B cell (primary cell): ENCODE data around the gene RFC5. TPM values are rescaled to one million over a fixed set of nuclear protein-coding genes. Genes with fewer than 3 reads are reported as not detected.

Source experiments
- ATAC-seq: fragments of 200-7000 bp; cut with Tn5 transposase; one replicate; pipeline ENCODE4 v1.10.0; 2021; ENCODE audit warnings: low read depth, mild to moderate bottlenecking, moderate number of reproducible peaks, moderate library complexity
- CTCF ChIA-PET: fragments of 350-600 bp; sonication (Branson Sonifier 250); formaldehyde crosslinking; loops from one replicate; lab custom pipeline; 2021; ENCODE audit warnings: antibody characterized with exemption, inconsistent platforms; lab: Charles Lee
- POLR2A ChIA-PET: fragments of 350-600 bp; sonication (Branson Sonifier 250); formaldehyde crosslinking; loops from one replicate; lab custom pipeline; 2021; ENCODE audit warnings: antibody characterized with exemption; lab: Charles Lee
- DNase-seq: peaks from one replicate; pipeline ENCODE4 v3.0.0; 2013
- H2AFZ ChIP-seq: 2 replicates; pipeline ENCODE4 v1.6.1; 2012; ENCODE audit warnings: mild to moderate bottlenecking, low read depth, low read length; ENCODE audit not compliant: insufficient read depth, poor library complexity, severe bottlenecking
- H3K27ac ChIP-seq, 2 donors: 1 replicate in 1 of 2; 2 replicates in 1 of 2; pipeline ENCODE4 v1.5.1; 2012 to 2013; ENCODE audit warnings: low read length in 2 of 2, mild to moderate bottlenecking in 2 of 2, moderate library complexity in 1 of 2
- H3K27me3 ChIP-seq, 4 experiments: fragments of 200-600 bp in 1 of 4; sonication (generic) in 1 of 4; replicated peaks in 1 of 4; 1 replicate in 2 of 4; 2 replicates in 2 of 4; pipeline versions ENCODE4 v1.6.1 to v1.7.0; 2013 to 2016; ENCODE audit warnings: low read length in 3 of 4, mild to moderate bottlenecking in 2 of 4, mixed read lengths in 1 of 4, moderate library complexity in 1 of 4; ENCODE audit not compliant: insufficient read depth in 4 of 4, control insufficient read depth in 3 of 4; ENCODE audit errors: control extremely low read depth in 1 of 4
- H3K36me3 ChIP-seq, 2 experiments: replicated peaks in 1 of 2; 1 replicate in 1 of 2; 2 replicates in 1 of 2; pipeline versions ENCODE4 v1.6.1 to v1.7.1; 2013; ENCODE audit warnings: low read length in 1 of 2; ENCODE audit not compliant: insufficient read depth in 2 of 2, control insufficient read depth in 1 of 2; ENCODE audit errors: control extremely low read depth in 1 of 2, extremely low read depth in 1 of 2
- H3K4me1 ChIP-seq, 2 donors: fragments of 200-600 bp in 1 of 2; sonication (generic) in 1 of 2; 1 replicate in 1 of 2; 2 replicates in 1 of 2; pipeline versions ENCODE4 v1.5.1 to v1.6.1; 2013 to 2017; ENCODE audit warnings: low read length in 2 of 2; ENCODE audit not compliant: control insufficient read depth in 2 of 2, insufficient read depth in 2 of 2
- H3K4me2 ChIP-seq: replicated peaks from 2 replicates; pipeline ENCODE3; 2012; ENCODE audit warnings: mild to moderate bottlenecking, low read depth, low read length; ENCODE audit not compliant: poor library complexity, severe bottlenecking
- H3K4me3 ChIP-seq, 5 experiments: fragments of 200-600 bp in 1 of 5; sonication (generic) in 1 of 5; 1 replicate in 3 of 5; 2 replicates in 2 of 5; pipeline versions ENCODE4 v1.5.1 to v1.7.0; 2011 to 2016; ENCODE audit warnings: low read length in 4 of 5, mild to moderate bottlenecking in 4 of 5, low read depth in 2 of 5, control low read depth in 1 of 5, moderate library complexity in 1 of 5; ENCODE audit not compliant: insufficient read depth in 1 of 5; ENCODE audit errors: control extremely low read depth in 1 of 5, extremely low read depth in 1 of 5
- H3K79me2 ChIP-seq: fragments of 200-600 bp; sonication (generic); one replicate; pipeline ENCODE4 v1.6.0; 2016; ENCODE audit warnings: low read length; ENCODE audit not compliant: control insufficient read depth, insufficient read depth
- H3K9ac ChIP-seq: fragments of 200-600 bp; sonication (generic); 2 replicates; pipeline ENCODE4 v1.6.1; 2017; ENCODE audit warnings: mild to moderate bottlenecking, low read length, moderate library complexity
- H3K9me3 ChIP-seq, 3 donors: one replicate each; pipeline versions ENCODE4 v1.6.1 to v1.7.1; 2013; ENCODE audit warnings: low read length in 2 of 3; ENCODE audit not compliant: control insufficient read depth in 2 of 3, insufficient read depth in 1 of 3; ENCODE audit errors: control extremely low read depth in 1 of 3
- H4K20me1 ChIP-seq: 2 replicates; pipeline ENCODE4 v1.6.0; 2012; ENCODE audit warnings: mild to moderate bottlenecking, low read length; ENCODE audit not compliant: insufficient read depth, control insufficient read depth, poor library complexity, severe bottlenecking
- H3K27ac Mint-ChIP-seq: one replicate; pipeline ENCODE4 v1.8.0; 2021; ENCODE audit warnings: mixed read lengths
- H3K27me3 Mint-ChIP-seq: one replicate; pipeline ENCODE4 v1.8.0; 2021; ENCODE audit warnings: mixed read lengths
- H3K4me1 Mint-ChIP-seq: one replicate; pipeline ENCODE4 v1.8.0; 2021; ENCODE audit warnings: mixed read lengths
- H3K4me3 Mint-ChIP-seq: one replicate; pipeline ENCODE4 v1.8.0; 2021; ENCODE audit warnings: mixed read lengths
- H3K9me3 Mint-ChIP-seq: one replicate; pipeline ENCODE4 v1.8.0; 2022; ENCODE audit warnings: mixed read lengths; ENCODE audit not compliant: insufficient read depth
- CTCF ChIP-seq: fragments of 200-600 bp; IDR thresholded peaks from one replicate; pipeline ENCODE4 v1.8.0; 2022; ENCODE audit warnings: antibody characterized with exemption, mild to moderate bottlenecking
- EZH2 ChIP-seq: IDR thresholded peaks from 2 replicates; pipeline ENCODE4 v1.6.1; 2012; ENCODE audit warnings: borderline replicate concordance, low read depth, mild to moderate bottlenecking, moderate library complexity, low read length; ENCODE audit not compliant: insufficient read depth, poor library complexity, severe bottlenecking
- WGBS: methylation state at CpG from one replicate; pipeline ENCODE4 v1.1.5; 2013; ENCODE audit warnings: missing lambda C conversion rate; ENCODE audit not compliant: insufficient coverage; 5-methylcytosine and 5-hydroxymethylcytosine counted together
- intact Hi-C: fragments of 100-400 bp; cut with micrococcal nuclease; formaldehyde crosslinking; loops from one replicate; pipeline ENCODE4 v1.10.0; 2022
- polyA plus RNA-seq: library from polyadenylated mRNA; depleted of rRNA; stranded (reverse); fragments of >200 nt; gene quantifications from 2 replicates; pipeline ENCODE4 v1.2.3, GENCODE V29; 2012
- total RNA-seq, 2 donors: library from RNA; stranded (reverse); fragments of 120-200 nt in 1 of 2; gene quantifications; 1 replicate in 1 of 2; 2 replicates in 1 of 2; pipeline versions ENCODE4 v1.2.3 to v1.2.4, GENCODE V29; 2013 to 2022

RFC5 gene
- total and polyA plus RNA-seq, 2 donors (not counting 1 experiment from before 2014, with no cell fraction given): 22.7 to 23.2 TPM

GRCh38 chr12:118065380-118065779 is 48.9 kb downstream of the RFC5 start:
- Mint-ChIP-seq H3K9me3 (no peaks in the 10 kb centered on the region), H3K27me3 (peaks cover 8% of the 10 kb centered on the region), H3K27ac (no peak overlapping the region), H3K4me1 (peaks cover 32% of the 10 kb centered on the region), H3K4me3 (peak overlapping the region; percentile 1)
- no peaks in the 10 kb centered on the region for H4K20me1 ChIP-seq
- intact Hi-C loops: loop anchor here (1.0 kb wide), 1 partner anchor 311 kb away; the partner anchor contains the start of gene SUDS3
- H3K27ac ChIP-seq: no peak overlapping the region
- H3K4me2 ChIP-seq: peak overlapping the region; percentile 33
- no CpG with 5 or more reads among the region's 1 CpG for WGBS
- H3K36me3 ChIP-seq: no peaks in the 10 kb centered on the region
- H3K4me3 ChIP-seq: no peak overlapping the region
- H3K27me3 ChIP-seq: peaks cover 0 to 2% (median 0%) of the 10 kb centered on the region in 4 experiments
- DNase-seq: peak; percentile 33
- H3K9me3 ChIP-seq: no peaks in the 10 kb centered on the region
- POLR2A ChIA-PET: no interaction called here
- ATAC-seq: no peak
- H3K9ac ChIP-seq: no peak overlapping the region
- CTCF ChIA-PET: interaction anchor here (0.6 to 3.4 kb wide), 8 partner anchors 10 to 312 kb away, joined by 3 to 25 read pairs (median 6); partner anchors contain the start of gene SUDS3
- peak overlapping the region; percentile 25 for H2AFZ ChIP-seq
- H3K4me1 ChIP-seq: peaks cover 23 to 31% of the 10 kb centered on the region in 2 donors
- TF ChIP-seq CTCF (no peak), EZH2 (no peak)
- peaks cover 13% of the 10 kb centered on the region for H3K79me2 ChIP-seq

GRCh38 chr12:118068445-118068844 is 51.9 kb downstream of the RFC5 start:
- H3K27ac ChIP-seq: no peak overlapping the region
- H3K9me3 ChIP-seq: no peaks in the 10 kb centered on the region
- H3K9ac ChIP-seq: no peak overlapping the region
- no peak overlapping the region for H3K4me3 ChIP-seq
- DNase-seq (no peak), ATAC-seq (no peak)
- Mint-ChIP-seq H3K9me3 (no peaks in the 10 kb centered on the region), H3K4me1 (peaks cover 21% of the 10 kb centered on the region), H3K27ac (no peak overlapping the region), H3K4me3 (no peak overlapping the region), H3K27me3 (peaks cover 8% of the 10 kb centered on the region)
- 90% methylated on average over 1 of the region's 2 CpGs for WGBS
- no peak overlapping the region for H2AFZ ChIP-seq
- peaks cover 16 to 18% of the 10 kb centered on the region in 2 donors for H3K4me1 ChIP-seq
- no peak overlapping the region for H3K4me2 ChIP-seq
- peaks cover 0 to 2% (median 0%) of the 10 kb centered on the region in 4 experiments for H3K27me3 ChIP-seq
- H4K20me1 ChIP-seq: no peaks in the 10 kb centered on the region
- H3K36me3 ChIP-seq: no peaks in the 10 kb centered on the region
- ChIA-PET CTCF (interaction anchor here (0.6 to 1.2 kb wide), 2 partner anchors 13 to 1128 kb away, joined by 3 read pairs; no protein-coding TSS in a partner anchor), POLR2A (interaction anchor here (0.7 kb wide), 1 partner anchor 32 kb away, joined by 8 read pairs; no protein-coding TSS in a partner anchor)
- no peak for TF ChIP-seq EZH2
- TF ChIP-seq CTCF: no peak
- intact Hi-C loops: no loop called here
- no peaks in the 10 kb centered on the region for H3K79me2 ChIP-seq
